Measurements from ENCODE around the gene PPT1. TPM values are rescaled to one million over a fixed set of nuclear protein-coding genes. Genes with fewer than 3 reads are reported as not detected.

PPT1 gene
- total and polyA plus RNA-seq, 4 donors = 73.2 to 152 (median 125) TPM

DNA sequence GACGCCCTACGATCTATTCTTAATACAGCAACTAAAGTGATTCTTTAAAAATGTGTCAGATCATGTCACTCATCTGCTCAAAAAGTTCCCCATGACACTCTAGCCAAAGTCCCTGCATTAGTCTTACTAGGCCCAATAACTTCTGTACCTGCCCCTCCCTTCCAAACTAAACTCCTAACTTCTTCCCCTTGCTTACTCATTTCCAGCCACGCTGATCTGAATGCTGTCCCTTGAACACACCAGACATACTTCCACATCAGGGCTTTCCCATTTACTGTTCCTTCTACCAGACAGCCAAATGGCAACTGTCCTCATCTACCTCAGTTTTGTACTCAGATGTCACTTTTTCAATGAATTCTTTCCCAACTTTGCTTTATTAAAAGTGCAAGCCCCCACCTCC, 1.2 kb downstream of the PPT1 start:
- 82 to 84% methylated on average over 3 of the region's 3 CpGs for WGBS, 2 donors
- H3K36me3 ChIP-seq (ENCODE audit: control insufficient read depth in 4 of 4, insufficient read depth in 4 of 4, low read length in 4 of 4) = peaks cover 0 to 11% (median 7%) of the 10 kb centered on the region in 4 donors
- DNase-seq (no peak), ATAC-seq (ENCODE audit: insufficient read depth, low FRiP score) (no peak)
- peaks cover 0 to 8% (median 0%) of the 10 kb centered on the region in 5 donors for H3K4me1 ChIP-seq (ENCODE audit: control insufficient read depth in 5 of 5, insufficient read depth in 5 of 5, low read length in 5 of 5)
- TF ChIP-seq, protein P1, sequence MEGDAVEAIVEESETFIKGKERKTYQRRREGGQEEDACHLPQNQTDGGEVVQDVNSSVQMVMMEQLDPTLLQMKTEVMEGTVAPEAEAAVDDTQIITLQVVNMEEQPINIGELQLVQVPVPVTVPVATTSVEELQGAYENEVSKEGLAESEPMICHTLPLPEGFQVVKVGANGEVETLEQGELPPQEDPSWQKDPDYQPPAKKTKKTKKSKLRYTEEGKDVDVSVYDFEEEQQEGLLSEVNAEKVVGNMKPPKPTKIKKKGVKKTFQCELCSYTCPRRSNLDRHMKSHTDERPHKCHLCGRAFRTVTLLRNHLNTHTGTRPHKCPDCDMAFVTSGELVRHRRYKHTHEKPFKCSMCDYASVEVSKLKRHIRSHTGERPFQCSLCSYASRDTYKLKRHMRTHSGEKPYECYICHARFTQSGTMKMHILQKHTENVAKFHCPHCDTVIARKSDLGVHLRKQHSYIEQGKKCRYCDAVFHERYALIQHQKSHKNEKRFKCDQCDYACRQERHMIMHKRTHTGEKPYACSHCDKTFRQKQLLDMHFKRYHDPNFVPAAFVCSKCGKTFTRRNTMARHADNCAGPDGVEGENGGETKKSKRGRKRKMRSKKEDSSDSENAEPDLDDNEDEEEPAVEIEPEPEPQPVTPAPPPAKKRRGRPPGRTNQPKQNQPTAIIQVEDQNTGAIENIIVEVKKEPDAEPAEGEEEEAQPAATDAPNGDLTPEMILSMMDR (IDR thresholded peaks at IDR 0.05; ENCODE audit: control extremely low read depth, extremely low read depth) = no peak
- H3K4me3 ChIP-seq = no peak overlapping the region
- H3K27me3 ChIP-seq (ENCODE audit: control insufficient read depth in 3 of 3, insufficient read depth in 3 of 3, low read length in 2 of 3) = no peaks in the 10 kb centered on the region
- H3K9me3 ChIP-seq (ENCODE audit: control insufficient read depth in 4 of 4, insufficient read depth in 3 of 4, low read length in 3 of 4) = no peaks in the 10 kb centered on the region
- H3K9ac ChIP-seq (ENCODE audit: insufficient read depth in 1 of 2, low read length in 2 of 2) = no peak overlapping the region
- no peak overlapping the region for H3K27ac ChIP-seq (ENCODE audit: low read depth in 1 of 2, low read length in 1 of 2)

DNA sequence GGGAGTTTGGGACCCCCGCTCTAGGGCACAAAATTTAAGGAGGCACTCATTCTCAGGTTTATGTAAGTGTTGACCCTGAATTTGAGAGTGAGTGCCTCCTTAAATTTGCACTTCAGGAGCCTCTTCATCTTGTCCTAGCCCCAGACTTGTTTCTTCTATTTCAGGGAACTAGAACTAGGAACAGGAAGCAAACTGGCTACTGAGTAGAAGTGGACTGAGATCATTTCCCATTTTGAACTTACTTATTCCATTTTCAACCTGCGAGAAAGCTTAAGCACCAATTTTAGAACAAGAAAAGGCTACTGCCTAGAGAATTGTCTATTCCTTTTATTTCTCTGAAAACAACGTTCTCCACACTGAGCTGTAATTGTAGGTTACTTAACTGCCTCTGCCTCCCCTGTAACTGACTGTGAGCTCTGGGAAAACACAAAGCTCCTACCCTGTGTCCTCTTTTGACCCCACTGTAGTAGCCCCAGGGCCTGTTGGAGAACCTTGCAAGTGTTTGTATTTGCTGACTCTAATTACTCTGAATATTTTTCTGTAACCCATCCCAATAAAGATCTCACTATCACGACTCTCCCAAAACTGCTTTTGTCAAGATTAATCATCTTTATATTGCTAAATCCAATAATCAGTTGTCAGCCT, 2.5 kb downstream of the PPT1 start:
- Histone ChIP-seq H3K4me1 (ENCODE audit: control insufficient read depth in 5 of 5, insufficient read depth in 5 of 5, low read length in 5 of 5) (peaks cover 0 to 8% (median 0%) of the 10 kb centered on the region in 5 donors), H3K9ac (ENCODE audit: insufficient read depth in 1 of 2, low read length in 2 of 2) (no peak overlapping the region), H3K27ac (ENCODE audit: low read depth in 1 of 2, low read length in 1 of 2) (peak overlapping the region in 1 of 2 donors; percentile 73), H3K36me3 (ENCODE audit: control insufficient read depth in 4 of 4, insufficient read depth in 4 of 4, low read length in 4 of 4) (peaks cover 8 to 18% (median 11%) of the 10 kb centered on the region in 4 donors), H3K27me3 (ENCODE audit: control insufficient read depth in 3 of 3, insufficient read depth in 3 of 3, low read length in 2 of 3) (no peaks in the 10 kb centered on the region), H3K9me3 (ENCODE audit: control insufficient read depth in 4 of 4, insufficient read depth in 3 of 4, low read length in 3 of 4) (no peaks in the 10 kb centered on the region), H3K4me3 (no peak overlapping the region)
- TF ChIP-seq, protein P1 (IDR thresholded peaks at IDR 0.05; ENCODE audit: control extremely low read depth, extremely low read depth) = no peak
- ATAC-seq (ENCODE audit: insufficient read depth, low FRiP score) (no peak), DNase-seq (no peak)
- WGBS, 2 donors = 55 to 63% methylated on average over 4 of the region's 4 CpGs

DNA sequence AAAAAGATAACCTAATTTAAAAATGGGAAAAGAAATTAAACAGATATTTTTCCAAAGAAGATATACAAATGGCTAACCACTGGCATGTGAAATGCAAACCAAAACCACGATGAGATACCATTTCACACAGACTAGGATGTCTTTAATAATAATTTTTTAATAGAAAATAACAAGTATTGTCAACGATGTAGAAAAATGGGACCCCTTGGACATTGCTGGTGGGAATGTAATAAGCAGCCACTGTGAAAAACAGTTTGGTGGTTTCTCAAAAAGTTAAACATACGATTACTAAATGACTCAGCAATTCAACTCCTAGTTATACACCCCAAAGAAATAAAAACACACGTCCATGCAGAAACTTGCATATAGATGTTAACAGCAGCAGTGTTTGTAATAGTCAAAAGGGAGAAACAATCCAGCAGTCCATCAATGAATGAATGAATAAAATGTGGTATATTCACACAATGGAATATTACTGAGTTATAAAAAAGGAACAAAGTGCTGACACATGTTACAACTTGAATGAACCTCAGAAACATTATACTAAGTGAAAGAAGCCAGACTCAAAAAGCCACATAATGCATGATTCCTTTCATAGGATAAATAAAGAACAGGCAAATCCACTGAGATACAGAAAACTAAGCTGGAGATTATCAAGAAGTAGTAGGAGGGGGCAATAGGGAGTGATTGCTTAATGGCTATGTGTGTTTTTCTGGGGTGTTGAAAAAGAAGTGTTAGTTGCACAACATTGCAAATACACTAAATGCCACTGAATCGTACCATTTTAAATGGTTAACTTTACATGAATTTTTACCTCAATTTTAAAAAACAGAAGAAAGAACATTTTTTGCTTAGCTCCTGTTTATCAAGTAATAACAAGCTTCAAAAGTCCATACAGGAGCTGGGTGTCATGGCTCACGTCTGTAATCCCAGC, 4.1 kb downstream of the PPT1 start:
- Histone ChIP-seq H3K27me3 (ENCODE audit: control insufficient read depth in 3 of 3, insufficient read depth in 3 of 3, low read length in 2 of 3) (no peaks in the 10 kb centered on the region), H3K36me3 (ENCODE audit: control insufficient read depth in 4 of 4, insufficient read depth in 4 of 4, low read length in 4 of 4) (peaks cover 14 to 29% (median 20%) of the 10 kb centered on the region in 4 donors), H3K9me3 (ENCODE audit: control insufficient read depth in 4 of 4, insufficient read depth in 3 of 4, low read length in 3 of 4) (no peaks in the 10 kb centered on the region), H3K27ac (ENCODE audit: low read depth in 1 of 2, low read length in 1 of 2) (no peak overlapping the region), H3K4me1 (ENCODE audit: control insufficient read depth in 5 of 5, insufficient read depth in 5 of 5, low read length in 5 of 5) (peaks cover 0 to 8% (median 0%) of the 10 kb centered on the region in 5 donors), H3K9ac (ENCODE audit: insufficient read depth in 1 of 2, low read length in 2 of 2) (no peak overlapping the region), H3K4me3 (no peak overlapping the region)
- no peak for ATAC-seq (ENCODE audit: insufficient read depth, low FRiP score)
- 47 to 61% methylated on average over 6 of the region's 6 CpGs for WGBS, 2 donors
- TF ChIP-seq, protein P1 (IDR thresholded peaks at IDR 0.05; ENCODE audit: control extremely low read depth, extremely low read depth) = no peak
- no peak for DNase-seq

Measured in lung (tissue), 12 donors.